ENCODE data around the gene MANSC4. TPM values are rescaled to one million over a fixed set of nuclear protein-coding genes. Genes with fewer than 3 reads are reported as not detected.

MANSC4 gene
- total RNA-seq: 0.29 to 0.78 TPM (median 0.72 TPM) in 3 replicates

GRCh38 chr12:27779920-27780611, at the start of gene MANSC4, which contains the start of gene KLHL42:
Gene MANSC4, minus strand, starts transcription at chr12:27780236. Its CDS starts 8,960 bp downstream, at chr12:27771276.
Gene KLHL42, plus strand, starts transcription at chr12:27780233. Its CDS starts 98 bp downstream, at chr12:27780331.
- DNase-seq (ENCODE audit: low spot score in 2 of 2, unreplicated experiment in 2 of 2): peak; percentile 59 to 83
- TF ChIP-seq CTCF (IDR thresholded peaks at IDR 0.05; ENCODE audit: unreplicated experiment): no peak
- H3K27ac Mint-ChIP-seq: peak within 1 kb of the TSS; percentile 90
- no peaks in the 10 kb centered on the region for H3K27me3 Mint-ChIP-seq (ENCODE audit: low read depth)
- H3K9me3 Mint-ChIP-seq: no peaks in the 10 kb centered on the region
- peaks cover 9% of the 10 kb centered on the region for H3K36me3 Mint-ChIP-seq
- peaks cover 25% of the 10 kb centered on the region for H3K4me1 Mint-ChIP-seq
- peak within 1 kb of the TSS; percentile 78 for H3K4me3 Mint-ChIP-seq

GRCh38 chr12:27828196-27828595, 48.2 kb upstream of the MANSC4 start:
- DNase-seq (ENCODE audit: low spot score in 2 of 2, unreplicated experiment in 2 of 2): no peak
- Mint-ChIP-seq H3K4me1 (no peaks in the 10 kb centered on the region), H3K9me3 (peaks cover 4% of the 10 kb centered on the region), H3K4me3 (no peak overlapping the region), H3K36me3 (no peaks in the 10 kb centered on the region), H3K27me3 (ENCODE audit: low read depth) (no peaks in the 10 kb centered on the region), H3K27ac (no peak overlapping the region)
- TF ChIP-seq CTCF (IDR thresholded peaks at IDR 0.05; ENCODE audit: unreplicated experiment): no peak

- Mint-ChIP-seq H3K36me3 (no peaks in the 10 kb centered on the region), H3K4me3 (no peak overlapping the region), H3K27ac (no peak overlapping the region), H3K9me3 (peaks cover 4% of the 10 kb centered on the region), H3K4me1 (peaks cover 4% of the 10 kb centered on the region), H3K27me3 (ENCODE audit: low read depth) (no peaks in the 10 kb centered on the region)
- no peak for DNase-seq (ENCODE audit: low spot score in 2 of 2, unreplicated experiment in 2 of 2)
- TF ChIP-seq CTCF (IDR thresholded peaks at IDR 0.05; ENCODE audit: unreplicated experiment): no peak
Observed at GRCh38 chr12:27826076-27826475, 46.0 kb upstream of the MANSC4 start.

- no peaks in the 10 kb centered on the region for H3K36me3 Mint-ChIP-seq
- H3K4me1 Mint-ChIP-seq: peaks cover 13% of the 10 kb centered on the region
- no peak overlapping the region for H3K27ac Mint-ChIP-seq
- H3K4me3 Mint-ChIP-seq: no peak overlapping the region
- no peak for DNase-seq (ENCODE audit: low spot score in 2 of 2, unreplicated experiment in 2 of 2)
- no peak for TF ChIP-seq CTCF (IDR thresholded peaks at IDR 0.05; ENCODE audit: unreplicated experiment)
- H3K27me3 Mint-ChIP-seq (ENCODE audit: low read depth): no peaks in the 10 kb centered on the region
- peaks cover 4% of the 10 kb centered on the region for H3K9me3 Mint-ChIP-seq
Observed at GRCh38 chr12:27824126-27824842, 44.2 kb upstream of the MANSC4 start.

- no peaks in the 10 kb centered on the region for H3K27me3 Mint-ChIP-seq (ENCODE audit: low read depth)
- DNase-seq (ENCODE audit: low spot score in 2 of 2, unreplicated experiment in 2 of 2): no peak
- no peak overlapping the region for H3K27ac Mint-ChIP-seq
- peaks cover 17% of the 10 kb centered on the region for H3K4me1 Mint-ChIP-seq
- no peaks in the 10 kb centered on the region for H3K36me3 Mint-ChIP-seq
- H3K9me3 Mint-ChIP-seq: peaks cover 4% of the 10 kb centered on the region
- no peak overlapping the region for H3K4me3 Mint-ChIP-seq
- TF ChIP-seq CTCF (IDR thresholded peaks at IDR 0.05; ENCODE audit: unreplicated experiment): no peak
Observed at GRCh38 chr12:27823038-27823437, 43.0 kb upstream of the MANSC4 start.

Measured in mesothelial cell of epicardium (in vitro differentiated cells).